WI38 (cell line): ENCODE data around the gene RBM4B.

Experiments
- H3K4me3 ChIP-seq: 2 replicates; pipeline ENCODE4 v1.5.1; 2011; ENCODE audit warnings: low read depth, mild to moderate bottlenecking, control low read depth, low read length
- TF ChIP-seq, protein P1 (sequence below): IDR thresholded peaks from 2 replicates; pipeline ENCODE4 v1.5.1; 2012; ENCODE audit warnings: low read depth, mild to moderate bottlenecking, control low read depth, low read length

Gene RBM4B

GRCh38 chr11:66652651-66653050 is 25.0 kb downstream of the RBM4B start:
- TF ChIP-seq, protein P1, sequence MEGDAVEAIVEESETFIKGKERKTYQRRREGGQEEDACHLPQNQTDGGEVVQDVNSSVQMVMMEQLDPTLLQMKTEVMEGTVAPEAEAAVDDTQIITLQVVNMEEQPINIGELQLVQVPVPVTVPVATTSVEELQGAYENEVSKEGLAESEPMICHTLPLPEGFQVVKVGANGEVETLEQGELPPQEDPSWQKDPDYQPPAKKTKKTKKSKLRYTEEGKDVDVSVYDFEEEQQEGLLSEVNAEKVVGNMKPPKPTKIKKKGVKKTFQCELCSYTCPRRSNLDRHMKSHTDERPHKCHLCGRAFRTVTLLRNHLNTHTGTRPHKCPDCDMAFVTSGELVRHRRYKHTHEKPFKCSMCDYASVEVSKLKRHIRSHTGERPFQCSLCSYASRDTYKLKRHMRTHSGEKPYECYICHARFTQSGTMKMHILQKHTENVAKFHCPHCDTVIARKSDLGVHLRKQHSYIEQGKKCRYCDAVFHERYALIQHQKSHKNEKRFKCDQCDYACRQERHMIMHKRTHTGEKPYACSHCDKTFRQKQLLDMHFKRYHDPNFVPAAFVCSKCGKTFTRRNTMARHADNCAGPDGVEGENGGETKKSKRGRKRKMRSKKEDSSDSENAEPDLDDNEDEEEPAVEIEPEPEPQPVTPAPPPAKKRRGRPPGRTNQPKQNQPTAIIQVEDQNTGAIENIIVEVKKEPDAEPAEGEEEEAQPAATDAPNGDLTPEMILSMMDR, result no peak
- H3K4me3 ChIP-seq, result no peak overlapping the region

- H3K4me3 ChIP-seq, result no peak overlapping the region
- TF ChIP-seq, protein P1, result no peak
Measured at GRCh38 chr11:66651016-66651415, 26.7 kb downstream of the RBM4B start.

DNA sequence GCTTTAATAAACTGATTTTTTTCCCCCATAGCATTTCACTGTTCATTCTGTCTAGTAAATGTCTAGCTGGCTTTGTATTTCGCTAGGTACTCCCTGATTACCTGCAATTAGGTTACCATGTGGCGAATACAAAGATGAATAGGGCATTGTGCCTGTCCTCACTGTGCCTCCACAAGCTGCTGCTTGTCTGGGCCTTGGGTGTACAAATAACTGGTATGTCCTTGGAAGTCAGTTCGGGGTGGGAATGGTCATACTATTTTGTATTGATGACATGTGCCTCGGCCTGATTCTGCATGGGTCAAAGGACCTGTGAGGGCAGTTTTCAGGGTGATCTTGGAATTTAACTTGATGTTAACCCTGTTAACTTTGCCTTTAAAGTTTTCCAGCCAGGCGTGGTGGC is 27.8 kb downstream of the RBM4B start:
- TF ChIP-seq, protein P1, result no peak
- H3K4me3 ChIP-seq, result no peak overlapping the region

- no peak overlapping the region for H3K4me3 ChIP-seq
- TF ChIP-seq, protein P1, result no peak
Measured at GRCh38 chr11:66646828-66647227, 30.9 kb downstream of the RBM4B start.

DNA sequence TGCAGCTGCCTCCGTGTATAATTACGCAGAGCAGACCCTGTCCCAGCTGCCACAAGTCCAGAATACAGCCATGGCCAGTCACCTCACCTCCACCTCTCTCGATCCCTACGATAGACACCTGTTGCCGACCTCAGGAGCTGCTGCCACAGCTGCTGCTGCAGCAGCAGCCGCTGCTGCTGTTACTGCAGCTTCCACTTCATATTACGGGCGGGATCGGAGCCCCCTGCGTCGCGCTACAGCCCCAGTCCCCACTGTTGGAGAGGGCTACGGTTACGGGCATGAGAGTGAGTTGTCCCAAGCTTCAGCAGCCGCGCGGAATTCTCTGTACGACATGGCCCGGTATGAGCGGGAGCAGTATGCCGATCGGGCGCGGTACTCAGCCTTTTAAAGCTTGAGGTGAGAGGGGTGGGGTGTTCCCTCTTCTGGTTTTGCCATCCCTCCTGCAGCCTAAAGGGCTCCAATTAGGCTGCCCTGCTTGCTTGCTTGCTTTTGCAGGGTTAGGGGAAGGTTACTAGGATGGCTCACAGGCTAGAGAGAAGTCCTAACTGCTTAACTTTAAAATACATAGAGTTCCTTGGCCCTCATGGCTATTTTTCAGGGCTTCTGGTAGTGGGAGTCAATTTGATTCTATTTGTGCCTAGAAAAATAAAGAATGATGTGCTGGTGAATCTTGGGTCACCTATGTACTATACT is 33.8 kb downstream of the RBM4B start:
- TF ChIP-seq, protein P1, result no peak
- H3K4me3 ChIP-seq, result no peak overlapping the region

DNA sequence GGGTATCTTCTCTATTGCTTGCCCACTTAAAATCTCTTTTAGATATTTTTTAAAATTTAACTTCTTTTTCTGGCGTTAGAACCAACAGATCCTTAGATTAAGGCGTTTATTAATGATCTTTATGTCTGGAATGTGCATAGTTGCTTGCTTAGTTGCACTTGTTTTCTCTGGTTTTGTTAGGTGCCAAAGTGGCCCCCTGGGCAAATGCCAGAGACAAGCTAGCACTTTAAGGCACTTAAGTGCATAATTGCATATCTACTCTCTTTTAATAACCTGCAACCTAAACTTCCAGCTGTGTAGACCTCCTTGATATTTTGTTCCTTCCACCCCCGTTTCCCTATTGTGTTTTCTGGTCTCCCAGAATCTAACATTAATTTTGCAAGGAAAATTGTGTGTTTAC is 35.9 kb downstream of the RBM4B start:
- peak overlapping the region; percentile 95 for H3K4me3 ChIP-seq
- TF ChIP-seq, protein P1, result no peak

DNA sequence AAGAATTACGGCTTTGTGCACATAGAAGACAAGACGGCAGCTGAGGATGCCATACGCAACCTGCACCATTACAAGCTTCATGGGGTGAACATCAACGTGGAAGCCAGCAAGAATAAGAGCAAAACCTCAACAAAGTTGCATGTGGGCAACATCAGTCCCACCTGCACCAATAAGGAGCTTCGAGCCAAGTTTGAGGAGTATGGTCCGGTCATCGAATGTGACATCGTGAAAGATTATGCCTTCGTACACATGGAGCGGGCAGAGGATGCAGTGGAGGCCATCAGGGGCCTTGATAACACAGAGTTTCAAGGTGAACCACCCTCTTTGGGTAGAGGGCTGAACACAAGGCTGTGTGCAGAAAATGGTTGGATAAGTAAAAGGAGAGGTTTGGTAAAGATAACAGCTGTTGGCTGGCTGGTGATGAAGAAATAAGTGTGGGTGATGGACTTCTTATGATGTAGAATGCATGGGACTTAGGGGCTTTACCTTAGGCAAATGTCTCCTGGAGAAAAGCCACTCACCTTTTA is 37.8 kb downstream of the RBM4B start:
- peak overlapping the region; percentile 95 for H3K4me3 ChIP-seq
